Epidermal melanocyte (primary cell): ENCODE data around the gene CDK4.

Experiments used
- DNase-seq: peaks from one replicate; pipeline ENCODE4 v3.0.0; 2011; ENCODE audit warnings: low spot score; ENCODE audit not compliant: insufficient read length

The CDK4 gene

DNA sequence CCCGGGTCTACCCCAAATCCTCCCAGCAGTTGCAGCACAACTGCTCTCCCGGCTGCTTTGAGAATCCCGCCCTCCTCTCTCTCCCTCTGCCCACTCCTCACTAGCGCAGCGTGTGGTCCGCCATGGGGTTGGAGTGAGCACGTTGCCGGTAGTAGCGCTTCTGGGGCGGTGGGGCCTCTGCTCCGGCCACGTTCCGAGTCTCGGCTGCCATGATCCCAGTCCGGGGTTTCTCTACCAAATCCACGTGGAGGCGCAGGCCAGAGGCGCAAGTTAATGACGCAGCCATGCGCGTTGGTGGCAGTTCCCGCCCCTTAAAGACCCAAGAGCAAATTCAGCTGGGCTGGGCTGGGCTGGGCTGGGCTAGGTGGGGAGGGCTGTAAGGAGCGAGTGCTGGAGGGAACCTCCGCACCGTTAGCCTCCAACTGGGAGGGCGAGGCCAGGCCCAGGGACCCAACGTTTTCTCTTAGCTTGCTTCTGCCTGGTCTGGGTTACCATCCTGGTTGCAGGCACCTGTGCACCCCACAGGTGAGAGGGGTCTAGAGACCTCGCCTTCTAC, 19.8 kb upstream of the CDK4 start, which contains the start of gene METTL1:
Gene METTL1 (minus strand): TSS at position 233 of the 556 bp plus-strand sequence. CDS start 22 bp downstream, at position 211.
- peak; percentile 95 for DNase-seq

DNA sequence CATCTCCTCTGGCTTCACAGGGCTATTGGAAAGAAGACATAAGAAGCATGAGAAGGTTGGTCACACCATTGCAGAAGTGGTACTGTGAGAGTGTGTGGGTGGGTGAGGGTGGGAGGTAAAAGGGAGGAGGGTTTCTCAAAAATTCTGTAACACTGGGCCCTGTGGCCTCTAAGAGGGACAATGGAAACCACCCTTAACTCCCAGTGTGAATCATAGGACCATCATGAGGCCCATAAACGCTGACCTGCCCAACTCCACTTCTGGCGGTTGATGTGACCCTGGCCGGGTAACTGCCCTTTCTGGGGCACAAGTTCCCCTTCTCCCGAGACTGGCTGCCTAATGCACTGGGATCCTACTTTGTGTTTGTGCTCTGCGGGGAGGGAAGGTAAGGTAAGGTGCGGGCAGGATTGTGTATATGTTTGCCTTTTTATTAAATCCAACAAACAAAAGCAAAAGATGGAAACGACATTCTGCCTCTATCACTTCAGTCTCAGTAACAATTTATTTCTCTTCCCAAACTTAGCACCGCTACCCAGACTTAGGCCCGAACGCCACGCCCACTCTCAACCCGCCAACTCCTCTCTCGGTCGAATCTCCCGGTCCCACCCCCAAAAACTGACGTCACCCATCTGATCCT, 19.2 kb upstream of the CDK4 start:
- peak; percentile 93 for DNase-seq

DNA sequence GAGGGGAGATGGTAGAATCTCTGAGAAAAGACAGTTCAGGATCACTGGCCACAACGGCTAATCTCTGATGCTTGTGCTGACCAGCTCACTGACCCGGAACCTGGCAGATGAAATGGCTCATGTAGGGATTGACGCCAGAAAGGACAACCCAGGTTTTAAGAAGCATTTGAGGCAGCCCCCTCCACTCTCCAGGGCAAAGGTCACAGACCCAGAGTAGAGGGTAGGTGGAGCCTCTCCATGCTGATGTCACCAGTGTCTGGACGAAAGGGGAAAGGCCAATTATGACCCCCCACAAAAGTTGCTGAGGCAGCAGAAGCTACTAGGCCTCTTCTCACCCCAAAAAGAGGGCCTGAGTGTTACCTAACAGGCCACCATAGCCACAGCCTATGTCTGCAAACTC, 18.6 kb upstream of the CDK4 start:
- no peak for DNase-seq

DNA sequence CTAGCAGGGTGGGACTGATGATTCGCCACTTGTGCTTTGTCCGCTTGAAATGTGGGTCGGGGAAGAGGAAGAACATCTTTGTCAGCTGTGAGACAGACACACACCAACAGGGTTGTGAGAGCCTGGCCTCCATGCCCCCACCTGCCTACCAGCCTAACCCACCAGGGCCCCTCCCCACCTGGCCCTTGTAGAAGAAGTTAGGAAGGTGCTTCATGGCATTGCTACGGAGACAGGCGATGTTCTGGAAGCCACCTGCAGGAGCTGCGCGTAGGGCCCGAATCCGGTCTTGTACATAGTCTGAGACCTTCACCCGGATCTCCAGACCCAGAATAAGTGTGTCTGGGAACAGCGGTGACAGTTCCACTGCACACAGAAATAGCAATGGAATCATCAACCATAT, 17.5 kb upstream of the CDK4 start:
- no peak for DNase-seq

DNA sequence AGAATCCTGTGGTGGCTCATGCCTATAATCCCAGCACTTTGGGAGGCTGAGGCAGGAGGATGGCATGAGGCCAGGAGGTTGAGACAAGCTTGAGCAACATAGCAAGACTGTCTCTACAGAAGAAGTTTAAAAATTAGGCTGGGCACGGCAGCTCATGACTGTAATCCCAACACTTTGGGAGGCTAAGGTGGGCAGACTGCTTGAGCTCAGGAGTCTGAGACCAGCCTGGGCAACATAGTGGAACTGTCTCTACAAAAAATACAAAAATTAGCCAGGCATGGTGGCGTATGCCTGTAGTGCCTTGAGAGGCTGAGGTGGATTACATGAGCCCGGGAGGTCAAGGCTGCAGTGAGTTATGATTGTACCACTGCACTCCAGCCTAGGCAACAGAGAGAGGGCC, 15.8 kb upstream of the CDK4 start:
- no peak for DNase-seq

DNA sequence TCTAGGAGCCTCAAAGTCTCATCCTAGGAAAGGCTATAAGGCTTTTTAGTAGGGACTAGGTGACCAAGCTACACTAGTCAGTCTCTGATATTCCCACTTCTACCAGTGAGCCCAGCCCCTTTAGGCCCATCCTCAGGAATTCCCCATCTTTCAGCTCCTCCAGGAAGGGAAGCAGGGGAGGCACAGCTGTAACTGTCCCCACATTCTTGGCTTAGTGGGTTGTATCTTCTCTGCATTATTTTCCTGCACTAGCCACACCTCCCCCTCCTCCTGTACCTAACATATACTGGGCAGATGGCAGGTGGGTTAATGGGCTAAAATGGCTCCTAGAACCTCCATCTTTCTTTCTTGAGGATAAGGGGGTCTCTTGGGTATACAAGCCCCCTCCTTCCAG, 15.2 kb upstream of the CDK4 start:
- DNase-seq, result no peak

DNA sequence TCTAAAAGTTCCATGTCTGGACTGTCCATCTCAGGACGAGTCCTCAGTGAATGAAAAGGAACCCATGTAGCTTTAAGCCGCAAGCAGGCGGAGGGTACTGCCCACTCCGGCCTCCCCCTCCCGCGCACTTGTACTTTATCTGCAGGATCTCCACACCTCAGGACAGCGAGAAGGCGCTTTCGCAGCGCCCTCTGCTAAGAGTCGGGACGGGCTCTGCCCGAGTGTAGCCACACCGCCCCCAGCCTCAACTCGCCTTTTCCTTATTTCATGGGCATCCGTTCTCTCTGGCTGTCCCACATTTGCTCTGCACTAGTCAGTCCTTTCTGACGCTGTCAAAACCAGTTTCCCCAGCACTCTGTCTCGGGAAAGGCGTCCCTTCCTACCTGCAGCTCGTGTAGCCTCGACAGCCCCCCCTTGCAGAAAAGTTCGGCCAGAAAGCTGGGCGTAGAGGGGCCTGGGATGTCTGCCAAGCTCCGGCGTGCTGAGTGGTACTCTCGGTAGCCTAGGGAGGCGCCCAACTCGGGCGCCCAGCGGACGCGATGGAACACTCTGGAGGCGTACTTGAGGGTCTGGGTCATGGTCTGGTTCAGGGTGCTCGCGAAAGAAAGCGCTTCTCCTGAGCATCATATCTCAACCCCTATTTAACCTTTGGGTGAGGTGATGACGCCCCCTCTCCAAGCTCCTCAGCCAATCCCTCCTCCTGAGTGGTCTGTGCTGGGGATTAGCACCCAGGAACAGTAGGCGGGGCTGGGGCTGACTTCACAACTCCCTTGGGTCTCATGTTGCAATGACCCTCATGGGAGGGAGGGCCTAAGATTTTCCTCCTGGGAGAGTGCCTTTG, 14.6 kb upstream of the CDK4 start, which contains the start of gene CYP27B1:
Gene CYP27B1 (minus strand): TSS at position 615 of the 841 bp plus-strand sequence. CDS start 37 bp downstream, at position 578.
- no peak for DNase-seq

DNA sequence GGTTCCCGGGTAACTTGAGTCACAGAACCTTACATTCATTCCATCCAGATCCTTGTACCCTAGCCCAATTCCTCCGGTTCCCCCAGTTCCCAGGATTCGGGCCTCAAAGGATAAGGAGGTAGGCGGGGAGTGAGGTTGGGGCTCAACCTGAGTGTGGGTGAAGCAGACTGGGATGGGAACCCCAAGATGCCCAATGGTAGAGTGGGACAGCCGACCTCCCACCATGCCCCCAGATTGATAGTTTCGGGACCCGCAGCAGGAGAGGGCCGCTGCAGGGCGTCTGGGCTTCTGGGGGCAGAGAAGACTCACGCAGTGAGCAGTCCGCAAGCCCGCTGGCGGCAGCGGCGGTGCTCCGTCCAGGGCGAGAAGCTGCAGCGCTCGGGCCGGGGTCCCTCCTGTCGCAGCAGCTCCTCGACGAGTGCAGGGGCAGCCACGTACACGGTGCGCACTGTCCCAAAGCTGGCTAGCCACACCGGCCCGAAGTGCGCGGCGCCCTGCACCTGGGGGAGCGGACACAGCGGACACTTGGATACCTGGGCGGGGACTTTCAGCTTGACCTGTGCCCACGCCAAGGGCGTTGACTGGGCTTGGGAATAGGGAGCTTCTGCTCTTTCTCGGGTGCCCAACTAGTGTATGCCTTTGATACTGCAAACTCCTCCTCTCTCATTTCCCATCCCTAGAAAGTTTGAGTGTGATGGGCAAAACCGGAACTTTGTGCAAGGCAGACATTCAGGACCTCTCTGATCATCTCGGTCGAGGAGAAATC, 13.8 kb upstream of the CDK4 start:
- DNase-seq, result no peak

DNA sequence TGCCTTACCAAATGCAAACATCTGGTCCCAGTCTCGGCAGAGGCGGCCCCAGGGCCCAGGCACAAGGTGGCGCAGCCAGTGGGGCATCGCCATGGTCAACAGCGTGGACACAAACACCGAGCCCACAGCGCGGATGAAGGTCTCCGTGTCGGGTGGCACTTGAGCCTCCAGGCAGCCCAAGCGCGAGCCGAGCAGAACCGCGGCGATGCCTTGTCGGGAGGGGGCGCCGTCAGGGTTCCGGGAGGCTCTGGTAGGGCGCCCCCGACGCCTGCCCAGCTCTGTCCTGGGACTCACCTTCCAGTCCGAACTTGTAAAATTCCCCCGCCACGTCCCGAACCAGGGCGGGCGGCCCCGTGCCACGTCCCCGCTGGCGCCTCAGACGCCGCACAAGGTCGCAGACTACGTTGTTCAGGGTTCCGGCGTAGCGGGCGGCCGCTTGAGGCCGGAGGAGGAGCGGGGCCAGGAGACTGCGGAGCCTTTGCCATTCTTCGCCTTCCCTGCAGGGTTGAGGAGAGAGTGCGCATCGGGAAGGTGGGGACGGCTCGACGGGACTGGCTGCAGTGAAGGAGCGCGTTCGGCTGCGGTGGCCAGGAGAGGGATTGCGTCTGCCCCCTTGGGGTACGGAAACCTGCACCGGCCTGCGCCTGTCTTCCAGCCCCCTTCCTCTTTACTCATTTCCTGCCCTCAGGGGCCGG, 13.0 kb upstream of the CDK4 start:
- no peak for DNase-seq

DNA sequence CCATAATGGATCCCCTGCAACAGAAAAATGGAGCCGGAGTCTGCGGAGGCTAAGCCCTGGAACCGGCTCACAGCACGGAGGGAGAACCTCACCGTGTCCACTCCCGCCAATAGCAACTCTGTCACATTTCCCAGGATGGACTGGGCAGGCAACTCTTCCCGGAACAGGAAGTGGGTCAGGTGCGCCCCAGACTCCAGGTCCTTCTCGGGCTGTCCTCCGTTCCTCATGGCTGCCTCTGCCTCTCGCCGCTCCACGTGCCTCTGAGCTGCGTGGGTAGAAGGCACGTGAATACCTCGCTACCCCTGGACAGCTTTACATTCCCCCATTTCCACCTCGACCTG, 12.5 kb upstream of the CDK4 start:
- DNase-seq, result no peak

DNA sequence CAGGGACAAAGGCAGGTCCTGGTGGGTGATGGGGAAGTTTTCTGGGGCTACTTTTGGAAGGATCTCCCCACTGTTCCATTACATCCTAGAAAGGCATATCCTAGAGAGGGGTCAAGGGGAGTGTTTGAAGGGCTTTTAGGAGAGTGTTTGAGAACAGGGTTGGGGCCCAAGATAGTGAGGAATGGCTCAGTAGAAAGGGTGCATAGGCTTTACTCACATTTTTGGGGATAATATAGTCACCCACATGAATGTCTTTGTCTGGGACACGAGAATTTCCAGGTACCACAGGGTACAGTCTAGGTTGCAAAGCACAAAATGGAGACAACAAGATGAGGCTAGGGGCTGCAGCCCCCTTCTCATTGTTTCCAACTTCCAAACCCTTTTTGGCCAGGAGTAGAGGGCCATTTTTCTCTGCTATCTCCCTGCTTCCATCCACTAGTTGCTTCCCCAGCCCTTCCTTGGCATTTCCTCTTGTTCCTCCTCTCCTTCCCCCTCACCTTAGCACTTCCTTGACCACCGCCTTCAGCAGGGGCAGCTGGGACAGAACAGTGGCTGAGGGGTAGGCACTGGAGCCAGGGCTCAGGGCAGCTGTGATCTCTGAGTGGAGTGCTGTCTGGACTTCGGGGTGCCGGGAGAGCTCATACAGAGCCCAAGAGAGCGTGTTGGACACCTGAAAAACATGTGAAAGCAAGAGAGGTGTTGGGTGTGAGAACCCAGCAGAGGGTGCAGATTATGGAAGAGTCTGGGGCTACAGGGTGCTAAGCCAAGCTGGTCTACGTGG, 12.0 kb upstream of the CDK4 start:
- no peak for DNase-seq

DNA sequence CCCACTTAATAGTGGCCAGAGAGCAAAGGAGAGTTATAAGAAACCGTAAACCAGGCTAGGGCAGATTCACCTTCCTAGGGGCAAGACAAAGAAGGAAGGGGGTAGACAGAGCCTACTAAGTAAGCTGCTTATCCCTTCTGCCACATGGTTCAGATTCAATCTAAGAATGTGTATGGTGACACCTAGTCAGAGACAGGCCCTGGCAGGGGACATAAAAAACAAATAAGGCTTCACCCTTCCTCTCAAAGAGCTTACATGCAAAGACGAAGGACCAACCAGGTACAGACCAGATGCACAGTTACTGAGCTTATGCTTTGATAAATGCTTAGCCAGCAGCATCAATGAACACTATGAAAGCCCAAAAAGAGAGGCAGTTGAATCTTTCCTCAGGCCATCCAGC, 10.4 kb upstream of the CDK4 start:
- DNase-seq, result no peak

DNA sequence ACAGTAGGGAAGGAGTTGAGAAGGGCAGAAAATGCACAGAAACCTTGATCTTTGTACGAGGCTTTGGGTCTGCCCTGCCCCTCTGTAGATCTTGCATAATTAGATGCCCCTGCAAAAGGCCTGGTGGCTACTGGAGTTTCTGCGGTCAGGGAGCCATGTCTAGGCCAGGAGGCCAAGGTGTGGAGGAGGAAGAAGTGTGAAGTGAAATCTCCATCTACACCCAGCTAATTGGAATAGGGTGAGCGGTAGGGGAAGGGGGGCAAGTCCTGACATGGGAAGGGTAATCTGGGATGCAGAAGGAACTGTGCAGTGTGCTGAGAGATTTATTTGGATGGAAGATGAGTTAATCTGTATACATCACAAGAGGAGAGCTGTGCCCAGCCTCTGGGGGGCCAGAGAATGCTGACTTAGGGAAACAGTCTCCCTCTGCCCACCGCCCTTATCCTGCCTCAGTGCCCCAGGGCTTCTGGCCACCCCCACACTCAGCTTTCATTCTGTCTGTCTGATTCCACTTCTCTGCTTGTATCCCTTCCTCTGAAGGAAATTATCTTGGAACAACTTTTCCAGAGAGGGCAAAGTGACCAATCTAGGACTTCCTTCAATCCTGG, 9.4 kb upstream of the CDK4 start:
- DNase-seq, result no peak

DNA sequence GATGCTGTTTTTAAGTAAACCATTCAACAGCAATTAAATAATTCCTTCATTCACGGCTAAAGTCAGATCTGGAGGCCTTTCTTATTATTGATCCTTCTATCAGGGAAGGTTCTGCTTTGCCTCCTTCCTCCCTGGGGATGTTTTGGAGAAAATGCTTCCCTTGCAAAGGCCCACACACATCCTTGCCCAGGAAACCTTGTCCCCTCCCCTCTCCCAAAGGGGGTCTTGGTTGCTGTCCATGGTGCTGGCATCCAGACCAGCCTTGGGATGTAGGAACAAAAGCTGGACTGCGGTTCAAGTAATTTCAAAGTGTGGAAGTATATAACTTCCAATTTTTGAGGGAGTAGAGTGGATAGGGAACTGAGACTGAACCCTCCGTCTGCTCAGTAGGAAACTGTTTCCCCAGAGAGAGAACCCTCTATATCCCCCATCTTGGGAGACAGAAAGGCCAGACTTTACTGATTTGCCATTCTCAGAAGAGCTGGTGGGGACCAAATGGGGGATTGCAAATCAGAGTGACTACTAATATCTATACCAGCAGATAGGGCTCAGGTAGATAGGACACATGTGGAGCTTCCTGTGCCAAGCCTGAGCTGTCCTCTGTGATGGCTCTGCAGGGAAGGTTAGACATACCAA, 8.4 kb upstream of the CDK4 start:
- no peak for DNase-seq

DNA sequence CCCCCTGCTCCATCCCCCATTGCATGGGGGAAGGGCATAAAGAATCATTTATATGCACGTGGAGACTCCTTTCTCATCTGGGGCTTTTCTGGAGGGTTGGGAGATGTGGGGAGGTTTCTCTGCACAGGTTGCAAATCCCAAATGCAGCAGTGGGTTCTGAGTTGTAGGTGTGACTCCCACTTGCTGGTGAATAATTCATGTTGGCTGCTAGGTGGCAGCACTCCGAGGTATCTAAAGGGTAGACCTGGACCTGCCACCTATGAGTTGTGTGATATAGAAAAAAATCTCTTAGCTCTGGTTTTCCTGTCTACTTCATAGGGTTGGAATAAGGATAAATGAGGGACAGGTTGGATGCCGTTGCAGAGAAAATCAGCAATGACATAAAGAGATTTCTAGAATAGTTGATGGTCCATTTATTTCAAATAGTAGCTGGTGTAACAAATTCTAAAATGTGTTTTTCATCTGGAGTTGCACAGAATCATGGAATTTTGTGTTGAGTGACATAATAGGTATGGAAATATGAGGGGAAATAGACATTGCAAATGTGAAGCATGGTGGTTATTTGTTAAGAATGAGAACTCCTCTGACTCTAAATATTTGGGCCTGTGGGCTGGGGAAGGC, 7.4 kb upstream of the CDK4 start:
- no peak for DNase-seq

DNA sequence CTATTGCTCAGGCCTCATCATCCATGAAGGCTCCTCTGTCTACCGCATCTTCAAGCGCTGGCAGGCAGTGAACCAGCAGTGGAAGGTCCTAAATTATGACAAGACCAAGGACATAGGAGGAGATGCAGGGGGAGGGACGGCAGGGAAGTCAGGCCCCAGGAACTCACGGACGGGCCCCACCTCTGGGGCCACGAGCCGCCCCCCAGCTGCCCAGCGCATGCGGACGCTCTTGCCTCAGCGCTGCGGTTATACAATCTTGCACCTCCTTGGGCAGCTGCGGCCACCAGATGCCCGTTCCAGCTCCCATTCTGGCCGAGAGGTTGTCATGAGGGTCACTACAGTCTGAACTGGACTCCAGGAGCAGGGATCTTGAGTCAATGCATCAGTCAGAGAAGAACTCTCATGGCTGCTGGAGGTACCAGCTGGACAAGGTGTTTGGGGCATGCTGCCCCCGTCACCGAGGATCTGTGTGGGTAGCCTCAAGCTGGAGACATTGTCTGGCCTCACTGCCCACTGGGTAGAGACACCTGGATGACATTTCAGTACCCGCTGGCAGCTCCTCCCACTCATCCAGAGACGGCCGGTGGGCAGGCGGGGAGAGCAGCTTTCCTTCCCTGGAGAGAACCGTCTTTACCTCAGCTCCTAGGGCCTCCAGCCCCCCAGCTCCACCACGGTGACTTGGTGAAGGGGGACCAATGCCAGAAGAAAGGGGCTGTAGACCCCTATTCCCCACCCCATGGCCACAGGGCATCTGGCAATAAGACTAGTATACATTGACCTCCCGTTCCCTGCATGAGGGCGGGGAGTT, 6.6 kb upstream of the CDK4 start:
- DNase-seq, result no peak

DNA sequence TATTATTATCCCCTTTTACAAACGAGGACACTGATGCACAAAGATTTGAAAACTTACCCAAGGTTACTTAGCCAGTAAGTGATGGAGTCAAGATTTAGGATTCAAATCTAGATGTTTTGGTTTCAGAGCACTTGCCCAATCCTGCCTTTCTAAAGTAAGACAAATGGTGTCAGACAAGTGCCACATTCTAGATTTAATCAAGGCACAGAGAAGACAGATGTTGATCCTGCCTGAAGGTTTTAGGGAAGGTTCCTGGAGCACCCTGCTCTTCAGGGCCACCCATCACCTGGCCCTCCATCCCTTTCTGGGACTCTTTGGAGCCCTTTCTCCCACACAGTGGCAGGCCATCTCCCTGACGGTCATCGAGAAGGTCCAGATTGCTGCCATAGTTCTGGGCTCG, 5.7 kb upstream of the CDK4 start:
- no peak for DNase-seq
